Fibroblast of skin of left biceps (primary cell): Measurements from ENCODE around the gene CDH4.

Source experiments
- DNase-seq, 2 experiments: peaks; one replicate each; pipeline ENCODE4 v3.0.0-alpha.2; 2013; ENCODE audit warnings: low read depth in 2 of 2

CDH4 gene

GRCh38 chr20:61889659-61890058, 637.6 kb downstream of the CDH4 start:
- DNase-seq = no peak

DNA sequence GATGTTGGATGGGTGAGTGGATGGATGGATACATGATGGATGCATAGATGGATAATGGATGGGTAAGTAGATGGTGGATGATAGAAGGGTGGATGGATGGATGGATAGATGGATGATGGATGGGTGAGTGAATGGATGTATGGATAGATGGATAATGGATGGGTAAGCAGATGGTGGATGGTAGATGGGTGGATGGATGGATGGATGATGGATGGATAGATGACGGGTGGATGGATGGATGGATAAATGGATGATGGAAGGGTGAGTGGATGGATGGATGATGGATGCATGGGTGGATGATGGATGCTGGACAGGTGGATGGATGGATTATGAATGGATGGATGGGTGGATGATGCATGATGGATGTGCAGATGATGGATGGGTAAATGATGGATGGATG, 638.1 kb downstream of the CDH4 start:
- DNase-seq = no peak

- DNase-seq = no peak
Measured at GRCh38 chr20:61891476-61891875, 639.4 kb downstream of the CDH4 start.

DNA sequence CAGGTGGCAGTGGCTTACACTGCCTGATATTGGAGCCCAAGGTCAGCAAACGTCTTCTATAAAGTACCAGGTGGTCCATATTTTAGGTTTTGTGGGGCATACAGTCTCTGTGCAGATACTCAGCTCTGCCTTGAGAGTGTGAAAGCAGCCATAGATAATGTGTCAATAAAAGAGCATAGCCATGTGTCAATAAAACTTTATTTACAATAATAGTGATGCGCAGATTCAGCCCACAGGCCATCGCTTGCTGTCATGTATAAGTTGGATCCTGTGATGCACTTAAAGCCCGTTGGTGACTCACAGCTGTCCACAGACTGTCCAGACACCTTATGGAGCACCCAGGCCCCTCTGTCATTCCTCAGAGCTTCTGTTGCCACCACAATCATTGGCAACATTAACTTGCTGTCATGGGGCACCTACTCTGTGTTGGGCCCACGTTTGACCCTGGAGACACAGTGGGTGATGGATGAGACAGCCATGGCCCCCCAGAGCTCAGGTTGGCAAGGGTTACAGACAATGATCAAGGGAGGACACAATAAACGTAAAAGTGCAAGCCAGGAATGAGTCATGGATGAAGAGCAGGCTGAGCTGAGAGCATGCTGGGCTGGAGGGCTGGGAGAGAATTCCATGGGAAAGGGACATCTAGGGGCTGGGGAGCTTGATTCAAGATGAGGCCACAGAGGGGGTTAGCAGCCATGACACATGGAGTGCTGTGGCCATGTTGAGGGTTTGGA, 640.0 kb downstream of the CDH4 start:
- no peak for DNase-seq

DNA sequence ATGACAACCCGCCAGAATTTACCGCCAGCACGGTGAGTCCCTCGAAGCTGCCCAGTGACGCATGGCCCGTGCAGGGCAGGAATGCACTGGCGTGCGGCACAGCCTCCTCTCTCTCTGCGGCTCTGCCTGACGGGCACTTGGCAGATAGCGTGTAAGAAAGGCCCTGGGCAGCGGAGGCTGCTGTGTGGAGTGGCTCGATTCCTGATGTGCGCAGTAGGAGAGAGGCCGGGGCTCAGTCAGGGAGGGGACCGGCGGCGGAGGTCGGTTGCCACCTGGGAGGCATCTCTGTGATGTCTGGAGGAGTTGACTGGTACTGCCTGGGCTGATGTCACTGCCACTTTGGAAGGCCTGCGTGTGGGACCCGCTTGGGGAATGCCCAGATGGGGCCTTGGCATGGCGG, 643.0 kb downstream of the CDH4 start:
- DNase-seq = no peak

DNA sequence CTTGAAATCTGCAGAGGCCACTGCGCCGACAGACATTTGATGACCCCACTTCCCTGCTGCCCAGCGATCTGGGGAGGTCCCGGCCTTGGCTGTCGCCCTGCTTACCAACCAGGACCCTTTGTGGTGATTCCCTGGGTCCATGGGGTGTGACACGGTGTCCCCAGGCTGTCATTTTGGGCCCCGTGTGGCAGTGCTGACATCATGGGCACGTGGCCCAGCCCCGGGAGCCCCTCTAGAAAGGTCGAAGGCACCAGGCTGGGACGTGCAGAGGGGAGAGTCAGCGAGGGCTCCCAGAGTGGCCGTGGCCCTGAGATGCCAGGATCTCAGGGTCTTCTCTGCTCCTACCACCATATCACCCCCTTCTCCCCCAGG, 643.6 kb downstream of the CDH4 start:
- DNase-seq = no peak

DNA sequence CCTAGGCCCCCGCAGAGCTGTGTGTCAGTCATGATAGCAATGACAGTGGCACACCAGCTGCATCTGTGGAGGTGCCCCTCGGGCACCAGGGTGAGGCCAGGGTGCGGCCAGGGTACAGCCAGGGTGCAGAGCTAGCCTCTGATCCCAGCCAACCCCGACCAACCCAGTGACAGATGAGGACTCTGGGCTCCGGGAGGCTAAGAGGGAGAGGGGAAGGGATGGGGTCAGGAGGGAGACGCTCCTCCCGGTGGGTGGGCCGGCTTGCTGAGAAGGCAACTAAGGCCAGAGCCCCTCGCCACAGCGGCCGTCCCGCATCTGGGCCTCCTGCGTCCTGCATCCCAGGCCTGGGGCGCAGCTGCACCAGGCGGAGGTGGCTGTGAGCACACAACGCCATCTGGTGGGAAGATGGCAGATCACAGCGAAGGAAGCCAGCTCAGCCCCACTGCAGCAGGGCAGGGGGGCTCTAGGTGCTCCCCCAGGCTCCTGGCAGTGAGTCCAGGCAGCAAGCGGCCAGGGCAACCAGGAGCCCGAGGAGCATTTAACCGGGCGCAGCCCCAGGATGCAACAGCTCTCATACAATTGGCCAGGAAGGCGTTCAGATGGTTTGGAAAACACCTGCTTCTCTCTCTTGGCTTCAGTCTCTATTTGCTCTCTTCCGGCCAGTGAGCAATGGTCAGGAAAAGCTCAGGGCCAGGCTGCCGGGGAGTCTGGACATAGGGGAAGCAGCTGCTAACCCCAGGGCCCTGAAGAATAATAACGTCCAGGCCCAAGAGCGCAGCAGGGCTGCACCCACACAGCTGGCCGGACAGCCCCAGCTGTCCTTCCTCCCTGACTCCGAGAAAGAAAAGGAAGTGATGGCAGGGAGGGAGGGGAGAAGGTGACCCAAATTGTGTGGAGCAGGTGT, 644.2 kb downstream of the CDH4 start:
- DNase-seq = no peak

GRCh38 chr20:61897401-61898295, 645.6 kb downstream of the CDH4 start:
- DNase-seq = no peak

DNA sequence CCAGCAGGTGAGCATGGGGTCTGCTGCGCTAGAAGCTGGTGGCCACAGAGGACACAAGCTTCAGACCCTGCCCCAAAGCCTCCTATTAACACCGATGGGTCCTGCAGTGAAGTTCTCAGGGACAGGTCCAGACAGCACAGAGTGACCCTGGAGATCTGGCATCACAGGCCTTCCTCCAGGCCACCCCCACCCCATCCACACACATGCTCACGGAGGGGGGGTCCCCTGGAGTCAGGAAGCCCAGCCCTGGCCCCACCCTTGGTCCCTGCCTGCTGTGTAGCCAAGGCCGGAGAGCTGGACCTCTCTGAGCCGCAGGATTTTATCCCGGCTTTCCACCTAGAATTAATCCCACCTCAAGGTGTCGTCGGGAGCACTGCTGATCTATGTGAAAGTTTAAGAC, 646.3 kb downstream of the CDH4 start:
- DNase-seq = no peak

- DNase-seq = no peak
Measured at GRCh38 chr20:61900011-61900944, 648.2 kb downstream of the CDH4 start.

DNA sequence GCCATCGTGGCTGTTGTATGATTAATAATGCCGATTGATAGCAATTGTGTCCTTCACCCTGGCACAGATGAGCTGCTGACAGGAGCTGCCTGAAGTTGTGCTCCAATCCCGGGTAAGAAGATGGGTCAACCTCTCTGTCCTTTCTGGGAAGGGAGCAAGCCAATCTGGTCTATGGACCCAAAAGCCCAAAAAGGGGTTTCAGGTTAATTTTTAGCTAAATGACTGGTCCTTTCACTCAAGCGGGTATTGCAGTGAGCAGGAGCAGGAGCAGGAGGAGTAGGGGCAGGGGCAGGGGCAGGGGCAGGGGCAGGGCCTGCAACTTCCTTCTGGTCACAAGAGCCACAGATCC, 648.9 kb downstream of the CDH4 start:
- DNase-seq = no peak

GRCh38 chr20:61901392-61902220, 649.5 kb downstream of the CDH4 start:
- no peak for DNase-seq

DNA sequence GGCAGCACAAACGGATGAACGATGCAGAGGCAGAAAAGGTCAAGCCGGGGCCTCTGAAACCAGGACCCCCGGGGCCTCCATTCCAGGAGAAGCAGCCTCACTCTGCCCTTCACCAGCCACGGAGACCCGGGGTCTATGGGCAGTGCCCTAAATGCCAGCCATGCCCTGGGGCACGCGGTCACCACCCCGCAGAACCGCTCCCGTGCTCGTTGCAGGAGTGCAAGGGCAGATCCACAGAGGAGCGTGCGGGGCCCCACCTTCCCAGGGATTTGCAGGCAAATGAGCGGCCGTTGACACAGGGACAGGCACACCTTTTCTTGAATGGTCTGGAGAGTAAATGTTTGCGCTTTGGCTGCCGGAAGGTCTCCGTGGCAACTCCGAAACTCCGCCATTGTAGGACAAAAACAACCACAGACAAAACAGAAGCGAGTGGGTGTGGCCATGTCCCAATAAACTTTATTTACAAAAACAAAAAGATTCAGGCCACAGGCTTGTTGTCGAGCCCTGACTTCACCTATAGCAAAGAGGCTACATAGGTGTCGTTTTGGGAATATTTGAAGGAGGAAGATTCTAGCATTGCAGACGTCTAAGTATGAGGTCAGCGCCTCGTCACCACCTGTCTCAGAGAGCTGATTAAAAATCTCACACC, 650.3 kb downstream of the CDH4 start:
- no peak for DNase-seq

DNA sequence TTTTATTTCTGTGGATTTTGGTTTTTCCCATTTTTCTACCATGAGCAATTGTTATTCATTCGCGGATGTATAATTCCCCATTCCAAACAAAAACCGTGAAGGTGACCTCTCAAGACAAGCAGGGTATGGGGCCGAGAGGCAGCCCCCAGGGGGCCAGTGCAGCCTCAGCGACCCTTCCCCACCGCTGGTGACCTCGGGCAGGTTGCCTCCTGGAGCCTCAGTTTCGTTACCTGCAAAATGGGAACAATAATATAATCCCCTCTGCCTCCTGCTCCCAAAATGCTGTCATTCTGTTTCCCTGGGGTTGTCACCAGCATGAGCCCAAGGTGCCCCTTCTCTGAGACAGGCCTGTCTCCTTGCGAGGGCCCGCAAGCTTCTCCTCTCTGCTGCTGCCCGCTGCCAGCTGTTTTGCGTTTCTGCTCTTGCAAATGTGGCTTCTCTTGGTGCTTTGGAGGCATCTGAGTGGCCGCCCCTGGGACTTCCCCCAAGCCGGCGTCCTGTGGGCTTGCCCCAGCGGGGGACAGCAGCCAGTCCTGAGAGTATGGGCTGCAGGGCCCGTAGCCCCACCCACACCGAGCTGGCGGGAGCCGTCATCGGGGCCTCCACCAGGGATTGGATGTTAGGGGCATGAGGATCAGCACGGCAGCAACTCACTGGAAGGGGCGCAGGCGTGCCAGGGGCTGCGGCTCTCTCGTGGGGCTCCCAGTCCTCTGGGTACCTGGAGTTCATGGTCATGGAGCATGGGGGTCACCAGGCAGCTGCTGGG, 651.7 kb downstream of the CDH4 start:
- no peak for DNase-seq

DNA sequence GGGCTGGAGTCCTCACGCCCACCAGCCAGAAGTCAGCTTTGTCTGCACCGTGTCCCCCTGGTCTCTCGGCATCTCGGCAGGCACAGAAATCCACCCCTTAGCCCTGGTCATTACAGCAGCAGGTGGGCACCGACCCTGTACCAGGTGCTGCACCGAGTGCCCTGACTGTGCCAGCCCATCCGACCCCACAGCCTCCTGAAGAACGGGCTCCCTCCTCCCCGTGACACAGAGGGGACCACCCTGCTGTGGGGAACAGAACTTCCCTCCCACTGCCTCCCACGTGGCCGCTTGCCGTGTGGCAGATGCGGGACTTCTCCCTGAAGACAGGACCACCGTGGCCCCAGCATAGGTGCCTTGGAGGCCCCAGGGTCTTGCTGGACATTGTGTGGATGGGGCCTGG, 652.4 kb downstream of the CDH4 start:
- DNase-seq = no peak

DNA sequence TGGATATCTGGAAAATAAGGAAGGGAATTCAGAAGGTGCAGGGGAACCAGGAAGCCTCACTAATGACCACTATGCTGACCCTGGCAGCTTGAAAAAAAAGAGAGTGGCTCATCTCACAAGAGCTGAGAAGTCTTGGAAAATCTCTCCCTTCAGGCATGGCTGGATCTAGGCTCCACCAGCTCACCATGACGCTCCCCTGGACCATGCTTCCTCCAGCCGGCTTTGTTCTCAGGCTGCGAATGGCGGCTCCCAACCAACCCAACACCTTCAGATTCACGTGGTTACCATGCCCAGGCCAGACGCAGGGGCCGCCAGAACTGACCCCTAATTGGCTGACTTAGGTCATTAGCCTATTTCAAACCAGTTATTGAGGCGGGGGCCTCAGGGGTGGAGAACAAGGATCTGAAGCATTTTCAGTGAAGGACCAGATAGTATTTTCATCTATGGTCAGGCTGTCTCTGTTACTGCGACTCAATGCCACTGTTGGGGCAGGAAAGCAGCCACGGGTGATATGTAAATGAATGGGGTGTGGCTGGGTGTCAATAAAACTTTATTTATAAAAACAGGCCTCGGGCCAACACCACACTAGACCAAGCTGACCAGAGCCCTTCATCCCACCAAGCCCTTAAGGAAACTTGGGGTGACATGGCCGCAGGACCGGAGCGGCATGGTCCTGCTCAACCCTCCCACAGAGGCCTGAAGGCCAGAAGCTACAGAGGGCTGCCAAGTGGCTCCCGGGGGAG, 653.9 kb downstream of the CDH4 start:
- no peak for DNase-seq

GRCh38 chr20:61907081-61907891, 655.2 kb downstream of the CDH4 start:
- DNase-seq = no peak
